ENCODE results near the gene STK11. TPM values are rescaled to one million over a fixed set of nuclear protein-coding genes. Genes with fewer than 3 reads are reported as not detected.
A peak's percentile ranks its signal among the peaks of the same experiment; 100 is the strongest.

Gene STK11
- total and polyA plus RNA-seq, 5 donors from 2014 or later = 11.9 to 71.4 (median 22.0) TPM

- Histone ChIP-seq H3K9me3 (ENCODE audit: control insufficient read depth in 2 of 2, low read length in 2 of 2) (no peaks in the 10 kb centered on the region), H3K36me3 (ENCODE audit: control insufficient read depth, insufficient read depth, low read length) (no peaks in the 10 kb centered on the region), H3K27ac (ENCODE audit: insufficient read depth, low read length, poor library complexity, severe bottlenecking) (no peak within 1 kb of the TSS), H3K4me1 (ENCODE audit: control insufficient read depth, insufficient read depth, low read length, poor library complexity, severe bottlenecking) (peaks cover 37% of the 10 kb centered on the region), H3K4me3 (ENCODE audit: low read depth, low read length) (no peak within 1 kb of the TSS), H3K27me3 (ENCODE audit: control insufficient read depth, insufficient read depth, low read length) (no peaks in the 10 kb centered on the region)
- Mint-ChIP-seq H3K9me3 (peaks cover 0 to 3% (median 0%) of the 10 kb centered on the region in 7 donors), H3K4me3 (peak within 1 kb of the TSS; percentile 83 to 89 (median 86)), H3K27ac (peak within 1 kb of the TSS; percentile 68 to 76 (median 71)), H3K36me3 (no peaks in the 10 kb centered on the region), H3K27me3 (peaks cover 21% of the 10 kb centered on the region), H3K4me1 (peaks cover 0 to 34% (median 15%) of the 10 kb centered on the region in 4 donors)
- no peak for ATAC-seq (ENCODE audit: low read depth in 2 of 2)
- peak in 1 of 3 donors; percentile 47 for DNase-seq
Observed at GRCh38 chr19:1237754-1238368, 32.3 kb downstream of the STK11 start, which contains the start of gene CBARP. Gene CBARP, minus strand, starts transcription at chr19:1238005. Its CDS starts 1,905 bp downstream, at chr19:1236100.

- H3K4me1 ChIP-seq (ENCODE audit: control insufficient read depth, insufficient read depth, low read length, poor library complexity, severe bottlenecking) = peaks cover 43% of the 10 kb centered on the region
- peaks cover 0 to 3% (median 0%) of the 10 kb centered on the region in 7 donors for H3K9me3 Mint-ChIP-seq
- peak overlapping the region; percentile 83 to 89 (median 86) for H3K4me3 Mint-ChIP-seq
- H3K27me3 Mint-ChIP-seq = peaks cover 21% of the 10 kb centered on the region
- H3K27ac ChIP-seq (ENCODE audit: insufficient read depth, low read length, poor library complexity, severe bottlenecking) = no peak overlapping the region
- H3K36me3 Mint-ChIP-seq = no peaks in the 10 kb centered on the region
- ATAC-seq (ENCODE audit: low read depth in 2 of 2) = no peak
- no peak overlapping the region for H3K4me3 ChIP-seq (ENCODE audit: low read depth, low read length)
- no peaks in the 10 kb centered on the region for H3K9me3 ChIP-seq (ENCODE audit: control insufficient read depth in 2 of 2, low read length in 2 of 2)
- H3K27me3 ChIP-seq (ENCODE audit: control insufficient read depth, insufficient read depth, low read length) = no peaks in the 10 kb centered on the region
- H3K4me1 Mint-ChIP-seq = peaks cover 0 to 42% (median 17%) of the 10 kb centered on the region in 4 donors
- no peaks in the 10 kb centered on the region for H3K36me3 ChIP-seq (ENCODE audit: control insufficient read depth, insufficient read depth, low read length)
- peak overlapping the region; percentile 68 to 76 (median 71) for H3K27ac Mint-ChIP-seq
- no peak for DNase-seq
Observed at GRCh38 chr19:1238369-1239303, 33.1 kb downstream of the STK11 start.

GRCh38 chr19:1239420-1239795, 33.8 kb downstream of the STK11 start:
- ATAC-seq (ENCODE audit: low read depth in 2 of 2) (no peak), DNase-seq (no peak)
- Mint-ChIP-seq H3K27me3 (peaks cover 21% of the 10 kb centered on the region), H3K27ac (peak overlapping the region in 2 of 3 donors; percentile 40 to 71), H3K36me3 (no peaks in the 10 kb centered on the region), H3K9me3 (peaks cover 0 to 3% (median 0%) of the 10 kb centered on the region in 7 donors), H3K4me1 (peaks cover 0 to 43% (median 18%) of the 10 kb centered on the region in 4 donors), H3K4me3 (peak overlapping the region; percentile 83 to 89 (median 86))
- Histone ChIP-seq H3K9me3 (ENCODE audit: control insufficient read depth in 2 of 2, low read length in 2 of 2) (no peaks in the 10 kb centered on the region), H3K27ac (ENCODE audit: insufficient read depth, low read length, poor library complexity, severe bottlenecking) (peak overlapping the region; percentile 61), H3K36me3 (ENCODE audit: control insufficient read depth, insufficient read depth, low read length) (no peaks in the 10 kb centered on the region), H3K4me1 (ENCODE audit: control insufficient read depth, insufficient read depth, low read length, poor library complexity, severe bottlenecking) (peaks cover 51% of the 10 kb centered on the region), H3K27me3 (ENCODE audit: control insufficient read depth, insufficient read depth, low read length) (no peaks in the 10 kb centered on the region), H3K4me3 (ENCODE audit: low read depth, low read length) (no peak overlapping the region)

- Mint-ChIP-seq H3K4me1 (peaks cover 0 to 46% (median 20%) of the 10 kb centered on the region in 4 donors), H3K9me3 (peaks cover 0 to 3% (median 0%) of the 10 kb centered on the region in 7 donors), H3K27ac (peak overlapping the region in 1 of 3 donors; percentile 71), H3K36me3 (no peaks in the 10 kb centered on the region), H3K27me3 (peaks cover 21% of the 10 kb centered on the region), H3K4me3 (peak overlapping the region in 3 of 4 donors; percentile 83 to 96 (median 89))
- Histone ChIP-seq H3K27me3 (ENCODE audit: control insufficient read depth, insufficient read depth, low read length) (no peaks in the 10 kb centered on the region), H3K4me1 (ENCODE audit: control insufficient read depth, insufficient read depth, low read length, poor library complexity, severe bottlenecking) (peaks cover 57% of the 10 kb centered on the region), H3K9me3 (ENCODE audit: control insufficient read depth in 2 of 2, low read length in 2 of 2) (no peaks in the 10 kb centered on the region), H3K27ac (ENCODE audit: insufficient read depth, low read length, poor library complexity, severe bottlenecking) (peak overlapping the region; percentile 61), H3K36me3 (ENCODE audit: control insufficient read depth, insufficient read depth, low read length) (no peaks in the 10 kb centered on the region), H3K4me3 (ENCODE audit: low read depth, low read length) (no peak overlapping the region)
- peak; percentile 55 to 59 for ATAC-seq (ENCODE audit: low read depth in 2 of 2)
- peak; percentile 87 to 93 (median 90) for DNase-seq
Observed at GRCh38 chr19:1239796-1240737, 34.5 kb downstream of the STK11 start.

DNA sequence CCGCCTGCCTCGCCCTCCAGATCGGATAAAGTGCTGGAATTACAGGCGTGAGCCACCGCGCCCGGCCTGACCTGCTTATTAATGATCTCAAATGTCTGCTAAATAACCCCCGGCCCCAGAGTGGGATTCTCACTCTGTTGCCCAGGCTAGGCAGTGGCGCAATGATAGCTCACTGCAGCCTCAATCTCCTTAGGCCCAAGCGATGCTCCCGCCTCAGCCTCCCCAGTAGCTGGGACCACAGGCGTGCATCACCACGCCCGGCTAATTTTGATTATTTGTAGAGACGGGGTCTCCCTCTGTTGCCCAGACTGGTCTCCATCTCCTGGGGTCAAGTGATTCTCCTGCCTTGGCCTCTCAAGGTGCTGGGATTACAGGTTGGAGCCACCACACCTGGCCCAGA, 35.3 kb downstream of the STK11 start:
- Histone ChIP-seq H3K36me3 (ENCODE audit: control insufficient read depth, insufficient read depth, low read length) (no peaks in the 10 kb centered on the region), H3K4me1 (ENCODE audit: control insufficient read depth, insufficient read depth, low read length, poor library complexity, severe bottlenecking) (peaks cover 62% of the 10 kb centered on the region), H3K27ac (ENCODE audit: insufficient read depth, low read length, poor library complexity, severe bottlenecking) (peak overlapping the region; percentile 74), H3K4me3 (ENCODE audit: low read depth, low read length) (peak overlapping the region; percentile 41), H3K27me3 (ENCODE audit: control insufficient read depth, insufficient read depth, low read length) (no peaks in the 10 kb centered on the region), H3K9me3 (ENCODE audit: control insufficient read depth in 2 of 2, low read length in 2 of 2) (no peaks in the 10 kb centered on the region)
- Mint-ChIP-seq H3K27ac (peak overlapping the region; percentile 96 to 98 (median 97)), H3K27me3 (peaks cover 21% of the 10 kb centered on the region), H3K4me3 (peak overlapping the region; percentile 89 to 96 (median 94)), H3K36me3 (no peaks in the 10 kb centered on the region), H3K4me1 (peaks cover 0 to 46% (median 20%) of the 10 kb centered on the region in 4 donors), H3K9me3 (peaks cover 0 to 3% (median 0%) of the 10 kb centered on the region in 7 donors)
- DNase-seq (no peak), ATAC-seq (ENCODE audit: low read depth in 2 of 2) (no peak)

- no peaks in the 10 kb centered on the region for H3K36me3 Mint-ChIP-seq
Observed at GRCh38 chr19:1241417-1242095, 36.0 kb downstream of the STK11 start, which contains the start of gene ATP5F1D. Gene ATP5F1D, plus strand, starts transcription at chr19:1241751. Its CDS starts 100 bp downstream, at chr19:1241851.

More at GRCh38 chr19:1241417-1242095, 36.0 kb downstream of the STK11 start, which contains the start of gene ATP5F1D:
- DNase-seq = peak; percentile 82 to 95 (median 88)
- Histone ChIP-seq H3K36me3 (ENCODE audit: control insufficient read depth, insufficient read depth, low read length) (no peaks in the 10 kb centered on the region), H3K4me1 (ENCODE audit: control insufficient read depth, insufficient read depth, low read length, poor library complexity, severe bottlenecking) (peaks cover 62% of the 10 kb centered on the region), H3K4me3 (ENCODE audit: low read depth, low read length) (peak within 1 kb of the TSS; percentile 41), H3K27me3 (ENCODE audit: control insufficient read depth, insufficient read depth, low read length) (no peaks in the 10 kb centered on the region), H3K27ac (ENCODE audit: insufficient read depth, low read length, poor library complexity, severe bottlenecking) (peak within 1 kb of the TSS; percentile 74), H3K9me3 (ENCODE audit: control insufficient read depth in 2 of 2, low read length in 2 of 2) (no peaks in the 10 kb centered on the region)
- Mint-ChIP-seq H3K27me3 (peaks cover 21% of the 10 kb centered on the region), H3K9me3 (peaks cover 0 to 3% (median 0%) of the 10 kb centered on the region in 7 donors), H3K27ac (peak within 1 kb of the TSS; percentile 96 to 98 (median 97)), H3K4me1 (peaks cover 0 to 46% (median 20%) of the 10 kb centered on the region in 4 donors), H3K4me3 (peak within 1 kb of the TSS; percentile 89 to 96 (median 94))
- peak; percentile 68 to 70 for ATAC-seq (ENCODE audit: low read depth in 2 of 2)

Data from CD4-positive, CD25-positive, alpha-beta regulatory T cell (primary cell).